ENCODE measurements around the gene PHACTR4.
A peak's percentile ranks its signal among the peaks of the same experiment; 100 is the strongest.
"Not testable (repeated sequence)": the region's sequence is repeated elsewhere in the genome, so short reads cannot be mapped to it uniquely, and the experiment has no call there.

The PHACTR4 gene

DNA sequence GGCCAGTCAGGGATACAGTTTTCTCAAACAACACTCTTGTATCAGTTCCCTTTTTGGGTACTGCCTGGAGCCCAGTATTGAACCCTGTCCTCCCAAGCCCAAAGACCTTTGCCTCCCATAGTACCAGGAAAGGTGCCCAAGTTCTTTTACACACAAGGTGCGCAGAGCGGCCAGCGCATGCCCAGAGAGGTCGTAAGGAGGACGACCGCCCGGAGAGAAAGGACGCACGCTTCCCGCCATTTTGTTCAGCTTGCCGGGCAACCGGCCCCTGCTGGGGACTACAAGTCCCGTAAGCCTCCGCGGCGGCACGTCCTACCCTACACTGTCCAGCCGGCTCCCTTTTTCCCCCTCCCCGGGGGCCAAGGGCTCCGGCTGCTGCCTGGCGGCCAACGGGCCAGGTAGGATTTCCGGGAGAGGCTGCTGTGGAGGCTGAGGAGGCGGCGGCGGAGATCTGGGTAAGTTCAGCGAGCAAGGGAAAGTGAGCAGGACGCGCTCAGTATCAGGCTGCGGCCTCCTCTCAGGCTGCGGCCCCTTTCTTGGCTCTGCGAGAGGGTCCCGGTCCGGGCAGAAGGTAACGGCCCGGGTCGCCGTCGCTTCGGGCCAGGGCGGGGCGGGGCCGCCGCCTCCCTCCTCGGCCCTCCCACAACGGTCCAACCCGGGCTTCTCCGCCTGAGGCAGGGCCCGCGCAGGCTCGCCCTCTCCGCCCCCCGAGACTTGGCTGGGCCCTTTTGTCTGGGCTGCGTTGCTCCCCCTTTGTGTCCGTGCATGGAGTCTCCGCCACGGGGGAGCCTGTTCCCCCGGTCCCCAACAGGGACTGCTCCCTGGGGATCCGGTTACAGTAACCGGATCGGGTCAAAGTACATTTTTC lies at the start of gene PHACTR4:
PHACTR4 (plus strand) TSS at position 370 of the 868 bp plus-strand sequence. CDS start 37,708 bp downstream, outside the sequence.
- DNase-seq, result peak; percentile 85

DNA sequence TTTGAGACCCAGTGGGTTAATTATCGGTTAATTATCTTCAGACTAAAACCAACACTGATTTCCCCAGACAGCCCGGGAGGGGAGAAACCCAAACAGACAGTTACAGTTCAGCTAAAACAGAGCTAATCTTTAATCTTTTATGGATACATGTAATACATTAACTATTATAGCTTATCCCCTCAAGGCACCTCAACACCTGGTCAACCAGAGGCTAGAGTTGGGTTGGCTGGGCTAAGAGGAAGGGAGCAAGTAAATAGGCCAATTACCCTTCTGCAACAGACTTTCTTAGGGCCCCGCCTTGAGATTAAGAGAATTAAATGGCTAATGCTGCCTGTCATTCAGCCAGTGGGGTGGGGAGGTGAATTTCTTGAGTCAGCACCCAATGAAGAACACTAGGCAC lies 47.3 kb upstream of the PHACTR4 start:
- no peak for DNase-seq

- no peak for DNase-seq
Measured at GRCh38 chr1:28323720-28324119, 45.8 kb upstream of the PHACTR4 start.

DNA sequence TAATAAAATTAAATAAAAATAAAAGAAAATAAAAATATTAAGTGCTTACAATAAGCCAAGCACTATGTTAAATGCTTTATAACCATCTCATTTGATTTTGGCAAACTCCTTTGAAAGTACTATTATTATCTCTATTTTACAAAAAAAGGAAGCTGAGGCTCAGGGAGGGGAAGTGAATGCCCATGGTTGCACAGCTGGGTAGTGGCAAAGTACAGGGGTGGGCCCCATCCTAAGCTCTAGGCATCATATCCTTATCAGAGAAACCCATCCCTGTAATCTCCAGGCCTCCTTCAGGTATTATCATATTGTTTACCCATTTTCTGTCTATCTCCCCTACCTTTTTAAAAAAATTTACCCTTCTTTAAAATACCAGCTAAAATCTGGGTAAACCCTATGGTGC lies 43.0 kb upstream of the PHACTR4 start:
- DNase-seq, result no peak

- no peak for DNase-seq
Measured at GRCh38 chr1:28326984-28327383, 42.6 kb upstream of the PHACTR4 start.

DNA sequence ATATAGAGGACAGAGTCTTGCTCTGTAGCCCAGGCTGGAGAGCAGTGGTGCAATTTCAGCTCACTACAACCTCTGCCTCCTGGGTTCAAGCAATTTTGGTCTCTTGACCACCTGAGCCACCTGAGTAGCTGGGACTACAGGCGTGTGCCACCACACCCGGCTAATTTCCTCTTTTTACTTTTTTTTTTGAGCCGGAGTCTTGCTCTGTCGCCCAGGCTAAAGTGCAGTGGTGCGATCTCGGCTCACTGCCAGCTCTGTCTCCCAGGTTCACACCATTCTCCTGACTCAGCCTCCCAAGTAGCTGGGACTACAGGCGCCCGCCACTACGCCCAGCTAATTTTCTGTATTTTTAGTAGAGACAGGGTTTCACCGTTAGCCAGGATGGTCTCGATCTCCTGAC lies 42.1 kb upstream of the PHACTR4 start:
- DNase-seq, result not testable (repeated sequence)

- no peak for DNase-seq
Measured at GRCh38 chr1:28328228-28328648, 41.3 kb upstream of the PHACTR4 start.

- peak; percentile 43 for DNase-seq
Measured at GRCh38 chr1:28329395-28330153, 40.0 kb upstream of the PHACTR4 start.

- DNase-seq, result no peak
Measured at GRCh38 chr1:28338897-28339296, 30.6 kb upstream of the PHACTR4 start.

- no peak for DNase-seq
Measured at GRCh38 chr1:28339551-28339950, 30.0 kb upstream of the PHACTR4 start.

DNA sequence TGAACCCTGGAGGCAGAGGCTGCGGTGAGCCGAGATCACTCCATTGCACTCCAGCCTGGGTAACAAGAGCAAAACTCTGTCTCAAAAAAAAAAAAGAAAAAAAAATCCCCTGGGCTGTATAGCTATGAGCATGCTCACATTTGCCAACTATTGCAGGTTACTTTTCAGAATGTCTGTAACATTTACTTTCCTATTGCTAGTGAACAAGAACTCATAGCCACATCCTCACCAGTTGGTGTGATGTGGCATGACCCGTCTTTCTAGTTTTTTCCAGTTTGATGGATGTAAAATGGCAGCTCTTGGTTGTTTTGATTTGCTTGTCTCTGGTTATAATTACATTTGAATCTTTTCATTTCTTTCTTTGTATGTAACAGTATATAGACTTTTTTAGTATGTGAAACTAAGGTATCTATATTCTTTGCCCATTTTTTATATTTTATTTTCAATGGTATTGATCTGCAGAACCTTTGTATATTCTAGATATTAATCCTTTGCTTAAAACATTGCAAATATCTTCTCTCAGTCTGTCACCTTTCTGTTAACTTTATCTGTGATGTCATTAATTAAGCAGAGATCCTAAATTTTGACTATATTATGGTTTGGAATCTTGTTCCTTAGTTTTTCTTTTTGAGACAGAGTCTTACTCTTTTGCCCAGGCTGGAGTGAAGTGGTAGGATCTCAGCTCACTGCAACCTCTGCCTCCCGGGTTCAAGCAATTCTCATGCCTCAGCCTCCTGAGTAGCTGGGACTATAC lies 29.1 kb upstream of the PHACTR4 start:
- no peak for DNase-seq

DNA sequence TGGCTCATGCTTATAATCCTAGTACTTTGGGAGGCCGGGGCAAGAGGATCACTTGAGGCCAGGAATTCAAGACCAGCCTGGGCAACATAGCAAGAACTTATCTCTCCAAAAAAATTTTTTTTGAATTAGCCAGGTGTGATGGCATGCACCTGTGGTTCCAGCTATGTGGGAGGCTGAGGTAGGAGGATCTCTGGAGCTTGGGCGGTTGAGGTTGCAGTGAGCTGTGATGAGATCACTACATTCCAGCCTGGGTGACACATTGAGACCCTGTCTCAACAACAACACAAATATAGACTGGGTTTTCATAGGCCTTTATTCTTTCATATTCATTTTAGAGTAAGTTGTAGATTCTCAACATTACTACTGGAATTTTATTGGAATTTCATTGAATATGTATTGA lies 27.9 kb upstream of the PHACTR4 start:
- no peak for DNase-seq

DNA sequence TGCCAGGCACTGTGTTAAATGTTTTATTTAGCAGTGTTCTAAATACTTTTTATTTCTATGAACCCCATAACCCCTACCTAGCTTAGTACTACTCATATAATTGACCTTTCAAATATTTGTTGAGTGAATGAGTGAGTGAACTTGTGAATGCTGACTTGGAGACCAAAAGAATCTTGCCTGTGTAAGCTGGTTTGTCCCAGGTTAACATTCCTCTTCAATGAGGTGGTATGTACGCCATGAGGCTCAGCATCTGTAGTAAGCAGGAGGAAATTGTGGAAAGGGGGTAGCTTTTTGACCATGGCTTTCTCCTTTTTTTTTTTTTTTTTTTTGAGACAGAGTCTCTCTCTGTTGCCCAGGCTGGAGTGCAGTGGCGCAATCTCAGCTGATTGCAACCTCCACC lies 26.1 kb upstream of the PHACTR4 start:
- DNase-seq, result no peak

DNA sequence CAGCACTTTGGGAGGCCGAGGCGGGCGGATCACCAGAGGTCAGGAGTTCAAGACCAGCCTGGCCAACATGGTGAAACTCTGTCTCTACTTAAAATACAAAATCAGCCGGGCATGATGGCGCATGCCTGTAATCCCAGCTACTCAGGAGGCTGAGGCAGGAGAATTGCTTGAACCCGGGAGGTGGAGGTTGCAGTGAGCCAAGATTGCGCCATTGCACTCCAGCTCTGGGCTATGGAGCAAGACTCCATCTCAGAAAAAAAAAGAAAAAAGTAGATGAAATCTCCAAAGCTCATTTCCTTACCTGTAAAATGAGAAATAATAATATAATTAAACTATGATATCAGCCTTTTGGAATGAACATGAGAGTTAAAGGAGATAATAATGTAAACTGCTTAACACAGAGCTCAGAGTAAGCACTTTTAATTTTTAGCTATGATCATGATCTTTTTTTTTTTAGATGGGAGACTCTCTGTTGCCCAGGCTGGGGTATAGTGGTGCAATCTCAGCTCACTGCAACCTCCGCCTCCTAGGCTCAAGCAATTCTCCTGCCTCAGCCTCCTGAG lies 16.2 kb upstream of the PHACTR4 start:
- DNase-seq, result not testable (repeated sequence)

DNA sequence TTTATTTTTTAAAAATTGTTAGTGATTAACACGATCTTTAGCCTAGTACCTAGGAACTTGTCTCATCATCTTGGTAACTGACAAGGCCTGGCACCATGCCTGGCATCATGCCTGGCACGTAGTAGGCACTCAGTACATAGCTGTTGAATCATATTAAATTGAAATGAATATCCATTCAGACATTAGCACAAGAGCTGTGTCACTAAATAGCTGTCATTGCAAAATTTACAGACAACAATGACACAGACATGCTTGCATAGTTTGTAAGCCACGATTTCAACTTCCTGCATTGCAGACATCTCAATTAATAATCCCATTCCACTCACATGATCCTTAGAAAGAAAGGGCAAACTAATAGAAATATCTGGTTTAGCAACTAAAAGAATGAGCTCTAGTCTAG lies 15.4 kb upstream of the PHACTR4 start:
- DNase-seq, result no peak

DNA sequence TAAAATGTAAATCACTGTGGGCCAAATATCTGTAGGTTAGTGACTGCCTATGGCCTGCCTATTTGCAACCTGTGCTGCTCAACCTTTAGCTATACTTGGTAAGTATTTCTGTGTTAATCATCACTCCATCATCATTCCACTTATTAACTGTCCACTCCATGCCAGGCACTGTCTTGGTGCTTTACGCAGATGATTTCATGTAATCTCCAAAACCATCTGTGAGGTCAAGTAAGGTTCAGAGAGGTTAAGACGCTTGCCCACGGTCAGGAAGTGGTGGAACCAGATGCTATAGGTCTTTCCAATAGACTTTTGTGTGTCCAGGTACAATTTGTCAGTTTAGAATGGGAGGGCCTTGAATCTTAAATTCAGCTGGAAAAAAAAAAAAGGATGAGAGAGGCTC lies 10.8 kb upstream of the PHACTR4 start:
- DNase-seq, result no peak

DNA sequence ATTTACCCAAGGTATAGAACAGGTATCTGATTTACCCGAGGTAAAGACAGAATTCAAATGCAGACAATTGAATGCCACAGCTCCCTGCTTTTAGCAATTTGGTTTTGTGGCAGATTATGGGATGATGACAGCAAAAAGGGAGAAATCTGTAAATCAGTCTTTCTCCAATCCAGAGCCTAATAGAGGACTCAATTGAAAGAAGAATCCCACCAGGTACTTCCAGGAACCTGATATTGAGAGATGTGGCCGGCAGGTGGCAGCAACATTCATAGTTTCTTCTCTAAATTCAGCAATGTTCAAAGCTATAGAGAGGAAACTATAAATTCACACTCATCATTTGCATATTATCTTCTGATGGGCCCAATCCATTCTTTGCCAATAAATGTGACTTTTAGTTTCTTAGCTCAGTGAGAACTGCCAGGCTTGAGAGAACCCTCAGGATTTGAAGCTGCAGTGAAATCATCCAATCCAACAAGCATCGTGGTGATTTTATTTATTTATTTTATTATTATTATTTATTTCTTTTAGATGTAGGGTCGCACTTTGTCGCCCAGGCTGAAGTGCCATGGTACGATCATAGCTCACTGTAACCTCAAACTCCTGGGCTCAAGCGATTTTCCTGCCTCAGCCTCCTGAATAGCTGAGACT lies 9.8 kb upstream of the PHACTR4 start:
- peak; percentile 65 for DNase-seq

GRCh38 chr1:28364888-28365287 lies 4.7 kb upstream of the PHACTR4 start:
- DNase-seq, result no peak

- no peak for DNase-seq
Measured at GRCh38 chr1:28365864-28366263, 3.7 kb upstream of the PHACTR4 start.

GRCh38 chr1:28368608-28369007 lies 932 bp upstream of the PHACTR4 start:
- DNase-seq, result not testable (repeated sequence)

GRCh38 chr1:28370239-28371009 lies 884 bp downstream of the PHACTR4 start:
- DNase-seq, result peak; percentile 23

DNA sequence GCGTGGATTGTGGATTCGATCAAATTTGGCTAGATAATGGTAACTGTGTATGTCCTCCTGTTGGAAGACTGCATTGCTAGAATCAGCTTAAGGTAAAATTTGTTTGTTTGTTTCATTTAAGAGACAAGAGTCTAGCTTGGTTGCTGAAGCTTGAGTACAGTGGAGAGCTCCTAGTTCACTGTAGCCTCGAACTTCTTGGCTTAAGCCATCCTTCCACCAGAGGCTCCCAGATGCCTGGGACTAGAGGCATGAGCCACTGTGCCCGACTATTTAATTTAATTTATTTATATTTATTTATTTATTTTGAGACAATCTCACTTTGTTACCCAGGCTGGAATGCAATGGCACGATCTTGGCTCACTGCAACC lies 1.5 kb downstream of the PHACTR4 start:
- DNase-seq, result no peak
